Stimulated activated CD8-positive, alpha-beta memory T cell treated with anti-CD3 and anti-CD28 coated beads, Interleukin-4, amount 100 ng/mL, for 24 hours (primary cell): ENCODE measurements around the gene KCNB1.

Experiments
- DNase-seq: peaks from one replicate; pipeline ENCODE4 v3.0.0-alpha.2; 2020; ENCODE audit warnings: low read depth

Gene KCNB1

DNA sequence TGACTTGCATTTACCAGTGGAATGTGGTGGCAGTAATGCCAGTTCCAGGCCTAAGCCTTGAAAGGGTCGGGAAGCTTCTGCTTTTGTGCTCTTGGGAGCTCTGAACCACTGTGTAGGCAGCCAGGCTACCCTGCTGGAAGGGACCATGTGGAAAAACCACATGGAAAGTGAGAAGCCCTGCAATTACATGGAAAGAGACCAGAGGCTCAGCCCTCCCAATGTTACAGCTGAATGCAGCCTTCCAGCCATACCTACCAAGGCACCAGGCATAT lies 14.9 kb upstream of the KCNB1 start:
- no peak for DNase-seq

DNA sequence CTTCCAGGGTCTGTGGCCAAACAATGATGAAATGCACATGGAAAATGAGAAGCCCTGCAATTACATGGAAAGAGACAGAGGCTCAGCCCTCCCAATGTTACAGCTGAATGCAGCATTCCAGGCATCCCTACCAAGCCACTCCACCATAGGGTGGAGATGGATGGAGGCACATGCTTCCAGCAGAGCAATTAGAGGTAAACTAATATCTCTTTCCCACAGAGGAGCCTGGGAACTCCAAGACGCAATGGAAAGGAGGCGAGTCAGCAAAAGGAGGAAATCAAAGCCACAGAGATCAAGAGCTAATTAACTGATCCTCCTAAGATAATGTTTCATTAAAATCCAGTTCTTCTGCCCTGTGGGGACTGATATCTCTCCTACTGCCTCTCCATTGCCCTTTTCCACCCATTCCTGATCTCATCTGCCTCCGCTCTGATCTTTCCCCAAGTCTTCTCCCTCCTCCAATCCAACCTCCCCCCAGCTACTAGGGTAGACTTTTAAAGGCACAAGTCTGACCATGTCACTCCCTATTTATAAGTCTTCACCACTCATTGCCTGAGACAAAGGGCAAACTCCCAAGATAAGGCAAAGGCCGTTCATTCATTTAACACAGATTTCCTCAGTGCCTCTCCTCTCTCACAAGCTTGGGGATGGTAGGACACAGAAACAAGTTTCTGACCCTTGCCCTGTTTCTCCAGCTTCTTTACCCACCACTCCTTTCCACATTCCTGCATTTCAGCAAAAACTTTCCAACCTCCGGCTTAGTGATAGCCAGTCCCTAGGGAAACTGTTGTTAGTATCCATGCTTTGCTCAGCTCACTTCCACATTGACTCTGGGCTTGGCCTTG lies 14.3 kb upstream of the KCNB1 start:
- no peak for DNase-seq

DNA sequence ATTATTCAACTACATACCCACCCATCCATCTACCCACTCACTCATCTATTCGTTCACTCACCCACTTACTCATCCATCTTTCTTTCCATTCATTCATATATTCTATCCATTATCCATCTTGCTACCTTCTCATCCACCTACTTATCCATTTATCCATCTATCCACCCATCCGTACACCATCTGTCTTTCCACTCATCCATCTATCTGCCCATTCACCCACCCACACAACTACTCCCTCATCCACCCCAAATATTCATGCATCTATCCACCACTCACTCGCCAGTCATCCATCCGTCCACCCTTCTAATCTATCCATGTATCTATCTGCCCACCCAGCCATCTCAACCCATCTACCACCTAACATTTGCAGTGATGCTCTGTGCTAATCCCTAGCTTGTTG lies 13.6 kb upstream of the KCNB1 start:
- no peak for DNase-seq

DNA sequence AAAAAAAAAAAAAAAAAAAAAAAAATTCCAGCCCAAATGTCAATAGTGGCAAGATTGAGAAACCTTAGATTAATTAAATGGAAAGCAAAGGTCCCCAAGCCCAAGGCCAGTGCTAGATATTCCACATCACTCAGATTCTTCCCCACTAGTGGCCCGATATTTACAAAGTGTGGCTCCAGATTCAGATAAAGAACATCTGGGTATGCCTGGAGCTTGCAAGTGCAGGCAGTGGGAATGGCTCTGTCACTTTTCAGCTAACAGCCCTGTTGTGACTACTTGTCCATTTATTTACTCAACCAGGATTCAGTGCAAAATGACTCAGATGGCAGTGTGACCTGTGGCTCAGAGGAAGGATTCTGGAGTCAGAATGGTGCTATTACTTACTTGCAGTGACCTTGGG lies 8.2 kb upstream of the KCNB1 start:
- DNase-seq = no peak

- DNase-seq = no peak
These were observed 7.2 kb upstream of the KCNB1 start for GRCh38 chr20:49489688-49490087.

DNA sequence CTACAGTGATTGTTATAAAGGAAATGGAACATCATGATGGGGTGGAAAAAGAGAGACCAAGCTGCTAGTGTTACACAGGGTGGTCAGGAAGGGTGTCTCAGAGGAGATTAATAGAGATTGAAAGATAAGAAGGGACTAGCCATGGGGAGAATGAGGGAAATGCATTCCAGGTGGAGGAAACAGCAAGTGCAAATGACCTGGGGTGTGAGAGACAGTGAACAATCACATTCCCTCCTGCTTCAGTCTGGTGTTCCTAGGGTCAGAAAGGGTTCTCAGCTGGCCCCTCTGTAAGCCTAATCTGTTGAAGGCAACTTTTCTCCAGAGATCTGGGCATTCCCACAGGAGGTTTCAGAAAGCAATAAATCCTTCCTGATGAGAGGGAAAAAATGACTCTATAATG lies 3.6 kb upstream of the KCNB1 start:
- DNase-seq = no peak

- DNase-seq = no peak
These were observed 3.1 kb upstream of the KCNB1 start for GRCh38 chr20:49485563-49485962.

GRCh38 chr20:49484180-49485140 lies 2.0 kb upstream of the KCNB1 start:
- DNase-seq = peak; percentile 42

- no peak for DNase-seq
These were observed 1.2 kb upstream of the KCNB1 start for GRCh38 chr20:49483696-49484123.

- DNase-seq = no peak
These were observed 689 bp upstream of the KCNB1 start for GRCh38 chr20:49483018-49483695.

- no peak for DNase-seq
These were observed 295 bp downstream of the KCNB1 start for GRCh38 chr20:49482173-49482572.

- DNase-seq = no peak
These were observed 1.4 kb downstream of the KCNB1 start for GRCh38 chr20:49481116-49481515.

DNA sequence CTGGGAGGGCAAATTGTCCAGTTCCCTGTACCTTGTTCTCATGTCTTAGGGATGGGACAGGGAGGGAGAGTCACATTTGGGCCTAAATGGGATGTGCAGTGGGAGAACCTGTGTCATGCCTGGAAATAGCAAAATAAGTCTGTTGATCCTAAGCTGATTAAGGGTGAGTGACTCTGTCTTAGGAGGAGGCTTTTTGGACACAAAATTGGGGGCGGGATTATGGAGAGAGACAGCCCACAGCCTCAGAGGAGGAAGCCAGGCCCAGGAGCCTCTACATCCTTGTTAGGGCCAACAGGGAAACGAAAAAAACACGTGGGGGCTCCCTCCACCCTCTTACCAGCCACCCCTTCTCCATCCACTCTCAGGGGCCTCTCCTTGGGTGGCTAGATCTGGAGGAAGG lies 2.2 kb downstream of the KCNB1 start:
- DNase-seq = no peak

- no peak for DNase-seq
These were observed 2.7 kb downstream of the KCNB1 start for GRCh38 chr20:49479785-49480184.

- DNase-seq = no peak
These were observed 3.4 kb downstream of the KCNB1 start for GRCh38 chr20:49478754-49479689.

- no peak for DNase-seq
These were observed 4.2 kb downstream of the KCNB1 start for GRCh38 chr20:49478266-49478665.

- no peak for DNase-seq
These were observed 5.3 kb downstream of the KCNB1 start for GRCh38 chr20:49477200-49477599.

GRCh38 chr20:49476016-49476355 lies 6.5 kb downstream of the KCNB1 start:
- no peak for DNase-seq

DNA sequence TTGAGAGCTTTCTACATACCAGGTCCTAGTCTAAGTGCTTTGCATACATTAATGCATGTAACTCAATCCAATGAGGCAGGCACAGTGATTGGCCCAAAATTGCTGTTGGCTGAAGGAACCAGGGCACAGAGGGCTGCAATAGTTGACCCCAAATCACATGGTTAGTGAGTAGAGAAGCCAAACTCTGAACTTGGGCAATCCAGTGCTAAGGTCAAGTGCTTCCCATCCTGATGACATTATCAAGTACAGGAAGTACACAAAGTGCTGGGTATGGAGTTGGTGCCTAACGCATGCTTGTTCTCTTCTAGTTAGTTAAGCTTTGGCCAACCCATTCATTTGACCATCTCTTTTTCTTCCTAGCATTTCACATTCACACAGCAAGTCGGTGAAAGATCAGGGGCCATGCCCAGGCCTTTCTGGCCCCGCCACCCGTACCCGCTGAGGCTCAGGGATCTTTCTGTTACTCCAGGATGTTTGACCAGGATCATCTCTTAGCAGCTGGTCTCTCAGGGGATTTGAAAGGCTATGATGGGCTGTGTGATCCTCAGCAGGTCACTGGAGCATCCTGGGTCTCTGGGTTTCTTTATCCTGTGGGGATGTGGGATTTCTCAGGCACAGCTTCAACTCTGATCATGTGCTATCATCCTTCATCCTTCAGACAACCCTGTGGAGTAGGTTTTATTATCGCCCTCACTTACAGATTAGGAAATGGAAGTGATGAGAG lies 7.0 kb downstream of the KCNB1 start:
- no peak for DNase-seq

- DNase-seq = no peak
These were observed 11.1 kb downstream of the KCNB1 start for GRCh38 chr20:49471397-49471796.

- DNase-seq = no peak
These were observed 11.5 kb downstream of the KCNB1 start for GRCh38 chr20:49470922-49471321.
